Measurements from ENCODE around the gene PARP14. TPM values are rescaled to one million over a fixed set of nuclear protein-coding genes. Genes with fewer than 3 reads are reported as not detected.

PARP14 gene
- total RNA-seq, 1 donor: 120 TPM

GRCh38 chr3:122766430-122766829 lies 85.8 kb downstream of the PARP14 start:
- H3K4me3 ChIP-seq (ENCODE audit: low read length): no peak overlapping the region
- H3K27me3 ChIP-seq (ENCODE audit: insufficient read depth, low read length): no peaks in the 10 kb centered on the region
- H3K9me3 ChIP-seq (ENCODE audit: low read depth, low read length): no peaks in the 10 kb centered on the region
- peaks cover 66% of the 10 kb centered on the region for H3K4me1 ChIP-seq (ENCODE audit: insufficient read depth, low read length)

GRCh38 chr3:122767540-122768372 lies 87.1 kb downstream of the PARP14 start:
- no peak overlapping the region for H3K4me3 ChIP-seq (ENCODE audit: low read length)
- H3K9me3 ChIP-seq (ENCODE audit: low read depth, low read length): no peaks in the 10 kb centered on the region
- no peaks in the 10 kb centered on the region for H3K27me3 ChIP-seq (ENCODE audit: insufficient read depth, low read length)
- H3K4me1 ChIP-seq (ENCODE audit: insufficient read depth, low read length): peaks cover 57% of the 10 kb centered on the region

DNA sequence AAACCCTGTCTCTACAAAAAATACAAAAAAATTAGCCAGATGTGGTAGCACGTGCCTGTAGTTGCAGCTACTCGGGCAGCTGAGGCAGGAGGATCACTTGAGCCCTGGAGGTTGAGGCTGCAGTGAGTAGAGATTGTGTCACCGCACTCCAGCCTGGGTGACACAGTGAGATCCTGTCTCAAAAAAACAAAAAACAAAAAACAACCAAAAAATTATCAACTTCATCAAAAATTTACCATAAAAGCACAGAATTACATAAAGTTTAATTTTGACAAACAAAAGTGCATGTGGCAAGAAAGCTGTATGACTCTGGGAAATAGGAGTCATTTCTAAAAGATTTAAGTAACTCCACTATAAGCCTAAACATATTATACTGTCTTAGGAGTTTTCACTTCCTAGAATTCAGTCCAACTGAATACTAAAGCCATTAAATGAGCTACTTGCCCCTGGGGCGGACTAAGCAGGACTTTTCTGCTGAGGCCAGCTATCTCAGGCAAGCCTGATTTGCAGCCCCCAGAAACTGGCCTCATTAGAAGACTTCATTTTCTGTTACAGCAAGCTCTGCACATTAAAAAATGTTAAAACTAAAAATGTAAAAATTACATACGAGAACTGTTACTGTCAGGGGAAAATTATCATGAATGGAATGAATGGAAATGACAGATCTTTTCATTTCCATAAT lies 90.0 kb downstream of the PARP14 start:
- H3K4me1 ChIP-seq (ENCODE audit: insufficient read depth, low read length): peaks cover 64% of the 10 kb centered on the region
- no peaks in the 10 kb centered on the region for H3K27me3 ChIP-seq (ENCODE audit: insufficient read depth, low read length)
- H3K9me3 ChIP-seq (ENCODE audit: low read depth, low read length): no peaks in the 10 kb centered on the region
- no peak overlapping the region for H3K4me3 ChIP-seq (ENCODE audit: low read length)

DNA sequence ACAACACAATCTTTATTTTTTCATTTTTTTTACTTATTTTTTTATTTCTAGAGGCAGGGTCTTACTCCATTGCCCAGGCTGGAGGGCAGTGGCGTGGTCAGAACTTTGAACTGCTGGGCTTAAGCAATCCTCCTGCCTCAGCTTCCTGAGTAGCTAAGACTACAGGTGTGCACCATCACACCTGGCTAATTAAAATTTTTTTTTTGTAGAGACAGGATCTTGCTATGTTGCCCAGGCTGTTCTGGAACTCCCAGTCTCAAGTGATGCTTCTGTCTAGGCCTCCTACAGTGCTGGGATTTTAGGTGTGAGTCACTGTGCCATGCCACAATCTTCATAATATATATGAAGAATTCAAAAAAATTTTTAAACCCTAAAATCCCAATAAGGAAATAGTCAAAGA lies 92.2 kb downstream of the PARP14 start:
- Histone ChIP-seq H3K4me3 (ENCODE audit: low read length) (no peak overlapping the region), H3K4me1 (ENCODE audit: insufficient read depth, low read length) (peaks cover 50% of the 10 kb centered on the region), H3K9me3 (ENCODE audit: low read depth, low read length) (no peaks in the 10 kb centered on the region), H3K27me3 (ENCODE audit: insufficient read depth, low read length) (no peaks in the 10 kb centered on the region)

DNA sequence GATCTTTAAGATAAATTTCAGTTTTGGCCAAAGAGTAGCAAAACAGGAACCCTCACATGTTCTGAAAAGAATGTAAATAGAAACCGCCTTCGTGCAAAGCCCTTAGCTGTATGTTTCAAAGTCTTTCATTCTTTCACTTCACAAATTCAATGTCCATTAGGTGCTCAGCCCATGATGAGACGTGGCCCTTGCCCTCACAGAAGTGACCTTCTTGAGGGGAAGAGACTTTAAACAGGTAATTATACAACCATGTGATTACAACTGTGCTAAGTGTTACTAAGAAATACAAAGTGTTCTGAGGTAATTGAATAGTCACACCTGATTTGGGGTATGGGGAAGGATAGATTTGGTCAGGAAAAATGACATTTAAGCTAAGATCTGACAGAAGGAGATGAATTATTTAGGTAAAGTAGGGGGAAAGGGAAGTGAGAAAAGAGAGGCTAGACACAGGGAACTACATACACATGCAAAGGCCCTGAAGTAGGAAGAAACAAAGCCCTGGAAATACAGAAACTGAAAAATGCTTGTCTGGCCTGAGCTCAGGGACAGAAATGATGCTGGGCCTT lies 93.4 kb downstream of the PARP14 start:
- peaks cover 38% of the 10 kb centered on the region for H3K4me1 ChIP-seq (ENCODE audit: insufficient read depth, low read length)
- H3K9me3 ChIP-seq (ENCODE audit: low read depth, low read length): no peaks in the 10 kb centered on the region
- H3K27me3 ChIP-seq (ENCODE audit: insufficient read depth, low read length): no peaks in the 10 kb centered on the region
- H3K4me3 ChIP-seq (ENCODE audit: low read length): no peak overlapping the region

DNA sequence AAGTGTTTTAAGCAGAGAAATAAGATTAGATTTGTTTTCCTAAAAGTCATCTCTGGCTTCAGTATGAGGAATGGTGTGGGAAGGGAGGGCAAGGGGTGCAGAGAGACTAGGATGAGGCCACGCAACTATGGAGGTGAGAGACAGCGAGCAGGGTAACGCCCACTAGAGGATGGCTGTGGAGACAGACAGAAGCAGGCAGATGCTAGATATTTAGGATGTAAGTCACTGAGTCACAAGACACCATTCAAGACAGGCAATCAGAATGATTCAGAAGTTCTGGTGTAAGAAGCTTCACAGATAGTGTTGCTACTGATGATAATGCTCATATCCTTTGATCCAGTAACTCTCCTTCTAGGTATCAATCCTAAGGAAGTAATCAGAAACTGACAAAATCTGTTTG lies 93.9 kb downstream of the PARP14 start:
- Histone ChIP-seq H3K27me3 (ENCODE audit: insufficient read depth, low read length) (no peaks in the 10 kb centered on the region), H3K4me3 (ENCODE audit: low read length) (no peak overlapping the region), H3K9me3 (ENCODE audit: low read depth, low read length) (no peaks in the 10 kb centered on the region), H3K4me1 (ENCODE audit: insufficient read depth, low read length) (peaks cover 35% of the 10 kb centered on the region)

GRCh38 chr3:122776675-122777468 lies 96.2 kb downstream of the PARP14 start:
- Histone ChIP-seq H3K9me3 (ENCODE audit: low read depth, low read length) (no peaks in the 10 kb centered on the region), H3K4me3 (ENCODE audit: low read length) (no peak overlapping the region), H3K27me3 (ENCODE audit: insufficient read depth, low read length) (no peaks in the 10 kb centered on the region), H3K4me1 (ENCODE audit: insufficient read depth, low read length) (peaks cover 20% of the 10 kb centered on the region)

DNA sequence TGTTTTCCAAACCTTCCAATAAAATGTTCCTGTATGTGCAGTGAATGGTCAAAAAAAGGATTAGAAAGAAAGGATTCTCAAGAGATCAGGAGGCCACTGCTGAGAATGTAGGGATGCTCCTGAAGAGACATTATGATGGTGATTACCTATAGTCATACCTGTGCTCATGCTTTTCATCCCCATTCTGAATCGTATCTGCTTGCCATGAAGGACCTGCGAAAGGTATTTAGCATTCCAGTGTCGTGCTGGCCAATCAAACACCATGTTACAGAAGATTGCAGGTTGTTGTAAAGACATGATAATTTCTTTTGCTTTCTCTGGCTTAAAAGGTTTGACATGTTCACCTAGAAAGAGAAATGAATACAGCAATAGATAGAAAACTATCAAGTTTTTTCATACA lies 96.9 kb downstream of the PARP14 start:
- Histone ChIP-seq H3K9me3 (ENCODE audit: low read depth, low read length) (no peaks in the 10 kb centered on the region), H3K4me3 (ENCODE audit: low read length) (no peak overlapping the region)

More for the DNA sequence above, 96.9 kb downstream of the PARP14 start:
- Histone ChIP-seq H3K27me3 (ENCODE audit: insufficient read depth, low read length) (no peaks in the 10 kb centered on the region), H3K4me1 (ENCODE audit: insufficient read depth, low read length) (peaks cover 20% of the 10 kb centered on the region)

Other genes starting within 250 kb of the PARP14 start
- gene KPNA1, start 165.9 kb upstream of the PARP14 start, total RNA-seq: 21.8 TPM
- gene PARP9, start 116.5 kb upstream of the PARP14 start, total RNA-seq: 25.6 TPM
- gene DTX3L, start 116.5 kb upstream of the PARP14 start, total RNA-seq: 26.7 TPM
- 44.4 TPM for gene PARP15, start 103.2 kb upstream of the PARP14 start, total RNA-seq
- 12.9 TPM for gene HSPBAP1, start 113.0 kb downstream of the PARP14 start, total RNA-seq
- gene SLC49A4, start 114.2 kb downstream of the PARP14 start, total RNA-seq: 27.5 TPM